HEK293 (cell line): ENCODE data around the gene HMGB1.

Source experiments
- CTCF ChIP-seq: fragments of 450-650 bp; formaldehyde crosslinking; IDR thresholded peaks from 2 replicates; pipeline ENCODE4 v1.5.1; 2016; ENCODE audit warnings: missing biosample characterization, missing genetic modification characterization
- EGR2 ChIP-seq: fragments of 450-650 bp; formaldehyde crosslinking; IDR thresholded peaks from 2 replicates; pipeline ENCODE4 v1.5.1; 2016; ENCODE audit warnings: low read depth, missing biosample characterization, missing genetic modification characterization
- GLIS2 ChIP-seq: fragments of 450-650 bp; formaldehyde crosslinking; IDR thresholded peaks from 2 replicates; pipeline ENCODE4 v1.5.1; 2016; ENCODE audit warnings: missing biosample characterization, missing genetic modification characterization
- INSM2 ChIP-seq: fragments of 450-650 bp; formaldehyde crosslinking; IDR thresholded peaks from 2 replicates; pipeline ENCODE4 v1.5.1; 2016; ENCODE audit warnings: missing biosample characterization, missing genetic modification characterization
- KLF9 ChIP-seq: fragments of 450-650 bp; formaldehyde crosslinking; IDR thresholded peaks from 2 replicates; pipeline ENCODE4 v1.5.1; 2016; ENCODE audit warnings: missing biosample characterization, missing genetic modification characterization, low read depth
- MEIS1 ChIP-seq: sonication (generic); formaldehyde crosslinking; IDR thresholded peaks from 2 replicates; pipeline ENCODE4 v1.8.1; 2022; ENCODE audit warnings: missing genetic modification reagents, mild to moderate bottlenecking, borderline replicate concordance
- OSR2 ChIP-seq: fragments of 450-650 bp; formaldehyde crosslinking; IDR thresholded peaks from 2 replicates; pipeline ENCODE4 v1.5.1; 2016; ENCODE audit warnings: missing biosample characterization, missing genetic modification characterization
- PRDM10 ChIP-seq: fragments of 450-650 bp; formaldehyde crosslinking; IDR thresholded peaks from 2 replicates; pipeline ENCODE4 v1.5.1; 2016; ENCODE audit warnings: missing biosample characterization, missing genetic modification characterization
- PRDM6 ChIP-seq: fragments of 450-650 bp; formaldehyde crosslinking; IDR thresholded peaks from 2 replicates; pipeline ENCODE4 v1.5.1; 2017; ENCODE audit warnings: missing biosample characterization, missing genetic modification characterization
- RBAK ChIP-seq: fragments of 450-650 bp; formaldehyde crosslinking; IDR thresholded peaks from 2 replicates; pipeline ENCODE4 v1.5.1; 2016; ENCODE audit warnings: missing biosample characterization, missing genetic modification characterization
- ZBTB10 ChIP-seq: fragments of 450-650 bp; formaldehyde crosslinking; IDR thresholded peaks from 2 replicates; pipeline ENCODE4 v1.5.1; 2016; ENCODE audit warnings: missing biosample characterization, missing genetic modification characterization
- ZBTB44 ChIP-seq: fragments of 450-650 bp; IDR thresholded peaks from 2 replicates; pipeline ENCODE4 v1.5.1; 2018; ENCODE audit warnings: missing biosample characterization, mild to moderate bottlenecking, missing genetic modification characterization
- ZBTB48 ChIP-seq: fragments of 450-650 bp; formaldehyde crosslinking; IDR thresholded peaks from 2 replicates; pipeline ENCODE4 v1.5.1; 2016; ENCODE audit warnings: missing biosample characterization, missing genetic modification characterization
- ZFP37 ChIP-seq: fragments of 450-650 bp; formaldehyde crosslinking; IDR thresholded peaks from 2 replicates; pipeline ENCODE4 v1.5.1; 2016; ENCODE audit warnings: missing biosample characterization, missing genetic modification characterization
- ZNF26 ChIP-seq: fragments of 450-650 bp; formaldehyde crosslinking; IDR thresholded peaks from 2 replicates; pipeline ENCODE4 v1.5.1; 2016; ENCODE audit warnings: missing biosample characterization, missing genetic modification characterization
- ZNF398 ChIP-seq: fragments of 450-650 bp; formaldehyde crosslinking; IDR thresholded peaks from 2 replicates; pipeline ENCODE4 v1.5.1; 2017; ENCODE audit warnings: missing biosample characterization, missing genetic modification characterization
- ZNF426 ChIP-seq: fragments of 450-650 bp; formaldehyde crosslinking; IDR thresholded peaks from 2 replicates; pipeline ENCODE4 v1.5.1; 2017; ENCODE audit warnings: missing biosample characterization, missing genetic modification characterization, mild to moderate bottlenecking, inconsistent platforms, moderate library complexity
- ZNF585B ChIP-seq: fragments of 450-650 bp; formaldehyde crosslinking; IDR thresholded peaks from 2 replicates; pipeline ENCODE4 v1.5.1; 2016; ENCODE audit warnings: missing biosample characterization, missing genetic modification characterization
- ZNF658 ChIP-seq: fragments of 450-650 bp; formaldehyde crosslinking; IDR thresholded peaks from 2 replicates; pipeline ENCODE4; 2016; ENCODE audit warnings: missing biosample characterization, missing genetic modification characterization
- ZNF660 ChIP-seq: fragments of 450-650 bp; IDR thresholded peaks from 2 replicates; pipeline ENCODE4 v1.5.1; 2018; ENCODE audit warnings: missing biosample characterization, mild to moderate bottlenecking, missing genetic modification characterization
- ZNF677 ChIP-seq: fragments of 450-650 bp; IDR thresholded peaks from 2 replicates; pipeline ENCODE4 v1.5.0; 2018; ENCODE audit warnings: missing biosample characterization, mild to moderate bottlenecking, missing genetic modification characterization, moderate library complexity
- ZNF777 ChIP-seq: fragments of 450-650 bp; formaldehyde crosslinking; IDR thresholded peaks from 2 replicates; pipeline ENCODE4 v1.5.1; 2017; ENCODE audit warnings: missing biosample characterization, missing genetic modification characterization, borderline replicate concordance

Gene HMGB1

GRCh38 chr13:30510811-30511371, 45.2 kb upstream of the HMGB1 start (continued):
- no peak; the same call in 1 of the 2 replicates for TF ChIP-seq PRDM10 (tag by site-specific recombination)
- no peak for TF ChIP-seq ZFP37
- no peak for TF ChIP-seq ZBTB44 (tag by site-specific recombination)
- 0 out of 2 replicates have a peak, but pooled peaks have one; percentile 69 for TF ChIP-seq ZNF660 (tag by site-specific recombination)
- peak; percentile 39; the same call in 1 of the 2 replicates for TF ChIP-seq PRDM6 (tag by site-specific recombination)
- no peak for TF ChIP-seq CTCF (tag by site-specific recombination)
- TF ChIP-seq ZNF398: no peak
- TF ChIP-seq RBAK (tag by site-specific recombination): no peak
- no peak for TF ChIP-seq ZNF677 (tag by site-specific recombination)
- TF ChIP-seq EGR2 (tag by site-specific recombination): no peak
- no peak for TF ChIP-seq MEIS1 (CRISPR knock-in tag)
- TF ChIP-seq INSM2 (tag by site-specific recombination): no peak
- TF ChIP-seq ZNF426 (tag by site-specific recombination): no peak
- TF ChIP-seq GLIS2 (tag by site-specific recombination): no peak
- TF ChIP-seq KLF9 (tag by site-specific recombination): no peak
- no peak for TF ChIP-seq ZNF585B (tag by site-specific recombination)
- no peak for TF ChIP-seq ZNF777 (tag by site-specific recombination)
- no peak for TF ChIP-seq ZBTB10 (tag by site-specific recombination)
- TF ChIP-seq ZNF658 (tag by site-specific recombination): no peak
- TF ChIP-seq OSR2 (tag by site-specific recombination): peak; percentile 15; the same call in 1 of the 2 replicates
- TF ChIP-seq ZBTB48 (tag by site-specific recombination): no peak
- TF ChIP-seq ZNF26: no peak
